HG03135 (cell line): ENCODE measurements around the gene ZNF580.

ENCODE experiments used
- ATAC-seq: cut with Tn5 transposase; IDR thresholded peaks from one replicate; pipeline ENCODE4 v1.9.1; 2021; ENCODE audit warnings: mild to moderate bottlenecking, moderate library complexity; ENCODE audit not compliant: unreplicated experiment

The ZNF580 gene

DNA sequence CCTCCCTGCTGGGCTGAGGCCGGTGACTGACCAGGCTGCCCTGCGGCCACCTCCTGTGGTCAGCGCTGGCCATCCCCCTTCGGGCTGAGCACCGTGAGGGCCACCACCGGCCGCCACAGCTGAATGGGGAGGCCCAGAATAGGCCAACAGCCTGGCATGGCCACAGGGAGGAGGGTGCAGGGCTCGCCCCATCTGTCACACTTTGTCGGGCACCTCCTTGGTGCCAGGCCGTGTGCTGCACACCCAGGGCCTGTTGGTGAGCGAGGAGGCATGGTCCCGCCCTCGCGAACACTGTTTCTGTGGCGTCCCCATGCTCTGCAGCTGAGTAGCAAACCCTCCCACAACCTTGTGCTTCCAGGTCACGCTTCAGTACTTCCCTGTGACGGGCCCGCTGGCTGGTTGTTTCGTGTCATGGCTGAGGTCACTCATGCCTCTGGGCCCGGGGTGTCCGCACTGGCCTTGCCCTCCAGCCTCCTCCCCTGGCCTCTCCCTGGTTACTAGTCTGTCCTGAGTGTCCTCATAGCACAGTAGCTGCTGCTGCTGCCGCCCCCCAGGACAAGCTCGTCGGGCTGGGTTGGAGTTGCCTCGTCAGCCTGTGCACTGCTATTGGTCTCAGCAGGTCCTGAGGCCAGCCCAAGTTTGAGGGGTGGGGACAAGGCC lies 49.4 kb downstream of the ZNF580 start:
- no peak for ATAC-seq

DNA sequence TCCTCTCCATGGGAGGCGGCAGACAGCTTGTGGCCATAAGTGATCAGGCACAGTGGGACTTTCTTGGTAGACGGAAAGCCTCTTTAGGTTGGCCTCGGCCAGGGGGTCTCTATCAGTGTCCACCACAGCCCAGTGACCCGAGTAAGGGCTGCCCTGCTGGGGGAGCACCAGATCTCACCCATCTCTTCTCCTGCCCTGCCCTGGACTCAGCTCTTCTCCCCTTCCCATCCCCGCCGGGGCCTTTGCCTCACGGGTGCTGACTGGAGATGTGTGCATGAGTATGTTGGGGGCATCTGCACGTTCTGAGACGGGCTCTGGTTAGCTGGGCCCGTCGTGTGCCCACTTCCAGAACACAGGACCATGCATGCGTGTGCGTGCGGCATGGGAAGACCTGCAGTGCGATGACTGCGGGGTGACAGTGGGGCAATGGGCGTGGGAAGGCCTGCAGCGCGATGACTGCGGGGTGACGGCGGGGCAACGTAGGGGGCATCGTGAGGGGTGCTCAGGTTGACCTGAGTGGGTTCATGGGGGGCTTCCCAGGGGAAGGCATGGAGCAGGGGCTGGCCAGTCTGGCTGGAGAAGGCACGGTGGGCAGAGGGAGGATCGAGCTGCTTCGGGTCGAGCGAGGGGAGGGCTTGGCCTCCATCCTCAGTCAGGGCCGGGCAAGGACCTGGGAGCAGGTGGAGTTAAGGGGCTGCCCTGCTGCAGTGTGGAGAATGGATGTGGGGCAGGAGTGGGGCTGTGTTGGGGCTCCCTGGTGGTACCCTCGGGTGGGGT lies 50.2 kb downstream of the ZNF580 start:
- ATAC-seq, result no peak

DNA sequence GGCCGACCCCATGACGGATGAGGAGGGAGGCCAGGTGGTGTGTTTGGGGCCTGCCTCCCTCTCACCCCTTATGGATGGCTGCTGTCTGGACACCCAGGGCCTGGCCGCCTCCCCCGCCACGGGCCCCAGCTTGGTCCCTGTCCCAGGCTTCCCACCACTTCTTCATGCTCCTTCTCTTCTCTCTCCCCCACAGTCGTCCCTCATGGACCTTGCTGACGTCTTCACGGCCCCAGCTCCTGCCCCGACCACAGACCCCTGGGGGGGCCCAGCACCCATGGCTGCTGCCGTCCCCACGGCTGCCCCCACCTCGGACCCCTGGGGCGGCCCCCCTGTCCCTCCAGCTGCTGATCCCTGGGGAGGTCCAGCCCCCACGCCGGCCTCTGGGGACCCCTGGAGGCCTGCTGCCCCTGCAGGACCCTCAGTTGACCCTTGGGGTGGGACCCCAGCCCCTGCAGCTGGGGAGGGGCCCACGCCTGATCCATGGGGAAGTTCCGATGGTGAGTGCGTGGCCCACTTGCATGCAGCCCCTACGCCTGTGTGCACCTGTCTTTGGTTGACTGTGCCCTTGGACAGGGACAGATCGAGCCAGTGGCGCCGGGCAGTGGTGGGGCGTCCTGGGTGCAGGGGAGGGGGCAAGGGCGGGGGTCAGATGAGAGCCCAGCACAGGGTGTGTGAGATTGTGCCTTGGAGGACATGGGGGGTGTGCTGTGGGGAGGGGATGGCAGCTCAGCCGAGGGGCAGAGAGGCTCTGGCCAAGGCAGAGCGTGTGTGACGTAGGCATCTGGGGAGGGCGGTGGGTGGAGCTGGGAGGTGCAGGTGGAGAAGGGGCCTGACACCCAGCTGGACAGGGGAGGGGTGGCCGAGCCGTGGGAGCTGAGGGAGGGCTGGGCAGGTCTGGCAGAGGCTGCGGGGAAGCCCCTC lies 51.0 kb downstream of the ZNF580 start:
- ATAC-seq, result no peak

DNA sequence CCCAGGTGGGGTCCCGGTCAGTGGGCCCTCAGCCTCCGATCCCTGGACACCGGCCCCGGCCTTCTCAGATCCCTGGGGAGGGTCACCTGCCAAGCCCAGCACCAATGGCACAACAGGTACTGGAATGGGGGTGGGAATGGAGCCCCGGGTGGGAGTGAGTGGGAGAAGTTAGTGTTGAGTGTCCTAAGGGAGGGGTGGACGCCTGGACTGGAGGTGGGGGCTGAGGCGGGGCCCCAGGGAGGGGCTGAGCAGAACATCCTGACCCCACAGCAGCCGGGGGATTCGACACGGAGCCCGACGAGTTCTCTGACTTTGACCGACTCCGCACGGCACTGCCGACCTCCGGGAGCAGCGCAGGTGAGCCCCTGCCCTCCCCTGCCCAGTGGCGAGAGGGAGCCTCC lies 51.9 kb downstream of the ZNF580 start:
- ATAC-seq, result no peak
